SHP77 treated with DMSO at 0.1 percent for 48 hours (cell line): ENCODE results near the gene SLC51B.
"Not testable (repeated sequence)": the region's sequence is repeated elsewhere in the genome, so short reads cannot be mapped to it uniquely, and the experiment has no call there.

Source experiments
- DNase-seq: peaks from one replicate; lab custom pipeline; 2025; lab: John Stamatoyannopoulos, UW

The SLC51B gene

DNA sequence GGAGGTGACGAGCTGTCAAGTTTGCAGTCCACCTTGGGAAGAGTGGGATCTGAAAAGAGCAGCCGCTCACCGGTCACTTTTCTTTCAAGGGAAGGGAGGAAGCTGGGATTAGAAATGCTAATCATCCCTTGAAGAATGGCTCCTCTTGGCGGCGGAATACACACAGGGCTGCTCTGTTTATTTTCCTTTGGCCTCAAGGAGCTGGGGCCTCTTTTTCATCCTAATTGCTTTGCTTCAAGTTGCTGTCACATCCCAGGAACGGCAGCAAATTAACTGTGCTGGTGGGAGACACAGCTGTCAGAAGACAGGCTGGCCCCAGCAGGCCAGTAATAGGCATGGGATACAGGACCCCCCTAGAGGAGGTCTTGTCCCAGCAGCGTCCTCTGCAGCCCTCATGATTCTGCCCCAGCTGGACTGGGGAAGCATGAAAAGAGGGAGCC is 38.1 kb downstream of the SLC51B start:
- DNase-seq: no peak

DNA sequence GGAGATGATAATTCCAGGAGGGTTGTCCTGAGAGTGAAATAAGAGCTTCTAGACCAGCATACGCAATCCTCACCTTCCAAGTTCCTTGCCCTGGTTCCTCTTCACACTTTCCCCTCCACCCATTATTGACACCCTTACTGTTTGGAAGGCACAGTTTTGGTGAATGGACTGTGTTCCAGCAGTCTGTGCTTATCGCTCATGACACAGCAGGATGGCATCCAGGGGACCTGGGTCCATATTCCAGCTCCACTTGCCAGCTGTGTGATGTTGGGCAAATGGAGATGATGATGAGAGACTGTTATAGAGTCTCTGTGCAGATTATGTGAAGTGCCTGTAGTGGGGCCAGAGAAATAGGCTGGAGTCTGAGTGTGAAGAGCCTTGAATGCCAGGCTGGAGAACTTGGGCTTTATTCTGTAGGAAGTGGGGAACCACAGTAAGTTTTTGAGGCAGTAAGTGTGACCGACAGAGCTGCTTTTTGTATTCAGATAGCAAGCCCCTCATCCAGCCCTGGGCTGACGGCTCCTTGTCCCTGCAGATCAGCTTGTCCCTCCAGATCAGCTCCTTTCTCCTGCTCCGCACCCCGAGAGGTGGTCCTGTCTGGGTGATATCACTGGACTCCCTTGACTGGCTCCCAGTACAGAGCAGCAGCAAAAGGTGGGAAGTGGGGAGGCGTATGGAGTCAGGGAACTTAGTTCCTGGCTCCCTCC is 39.5 kb downstream of the SLC51B start:
- DNase-seq: no peak

- no peak for DNase-seq
Measured at GRCh38 chr15:65085207-65085753, 40.1 kb downstream of the SLC51B start.

GRCh38 chr15:65085990-65086679 is 40.9 kb downstream of the SLC51B start:
- no peak for DNase-seq

- DNase-seq: no peak
Measured at GRCh38 chr15:65086680-65087111, 41.5 kb downstream of the SLC51B start.

DNA sequence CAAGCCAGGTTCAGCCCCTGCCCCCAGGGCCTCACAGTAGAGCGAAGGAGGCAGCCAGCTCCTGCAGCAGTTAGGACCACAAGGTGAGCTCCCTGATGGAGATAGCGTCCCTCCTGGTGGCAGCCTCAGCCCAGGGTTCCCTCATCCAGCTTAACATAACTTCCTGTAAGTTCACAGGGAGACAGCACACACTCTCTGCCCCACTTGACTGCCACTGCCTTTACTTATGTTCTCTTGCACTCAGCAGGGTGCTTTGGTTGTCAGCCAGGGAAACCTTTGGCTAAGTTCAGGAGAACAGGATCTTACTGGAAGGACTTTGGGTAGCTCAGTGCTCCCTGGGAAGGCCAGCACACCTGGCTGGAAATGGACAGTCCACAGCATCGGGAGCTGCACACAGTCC is 42.2 kb downstream of the SLC51B start:
- no peak for DNase-seq

- DNase-seq: no peak
Measured at GRCh38 chr15:65087873-65088642, 42.9 kb downstream of the SLC51B start.

- DNase-seq: no peak
Measured at GRCh38 chr15:65088643-65089021, 43.4 kb downstream of the SLC51B start.

DNA sequence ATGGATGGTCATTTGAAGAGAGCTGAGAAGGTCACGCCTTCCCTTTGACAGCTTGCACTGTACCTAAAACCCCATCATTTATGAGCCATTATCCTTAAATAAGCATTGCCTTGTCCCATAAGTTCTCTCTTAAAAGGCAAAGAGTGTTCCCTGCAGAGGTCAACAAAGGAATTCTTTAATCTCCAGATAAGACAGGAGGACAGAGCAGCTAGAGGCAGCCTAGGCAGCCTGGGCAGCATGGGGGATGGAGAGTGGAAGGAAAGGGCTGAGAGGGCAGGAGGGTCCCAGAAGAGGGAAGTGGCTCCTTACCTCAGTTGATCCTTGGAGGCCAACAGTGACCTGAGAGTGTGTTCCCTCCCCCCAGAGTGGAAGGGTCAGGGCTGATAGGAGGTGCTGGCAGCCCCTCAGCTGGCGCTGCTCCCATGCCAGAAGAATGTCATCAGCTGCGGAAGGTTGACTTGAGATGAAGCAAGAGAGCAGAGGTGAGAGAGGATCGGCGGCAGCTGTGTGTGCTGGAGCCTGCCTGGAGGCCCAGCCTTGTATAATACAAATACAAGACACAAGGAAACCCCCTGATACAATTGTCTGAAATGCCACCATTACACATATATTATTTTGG is 44.1 kb downstream of the SLC51B start:
- DNase-seq: no peak

DNA sequence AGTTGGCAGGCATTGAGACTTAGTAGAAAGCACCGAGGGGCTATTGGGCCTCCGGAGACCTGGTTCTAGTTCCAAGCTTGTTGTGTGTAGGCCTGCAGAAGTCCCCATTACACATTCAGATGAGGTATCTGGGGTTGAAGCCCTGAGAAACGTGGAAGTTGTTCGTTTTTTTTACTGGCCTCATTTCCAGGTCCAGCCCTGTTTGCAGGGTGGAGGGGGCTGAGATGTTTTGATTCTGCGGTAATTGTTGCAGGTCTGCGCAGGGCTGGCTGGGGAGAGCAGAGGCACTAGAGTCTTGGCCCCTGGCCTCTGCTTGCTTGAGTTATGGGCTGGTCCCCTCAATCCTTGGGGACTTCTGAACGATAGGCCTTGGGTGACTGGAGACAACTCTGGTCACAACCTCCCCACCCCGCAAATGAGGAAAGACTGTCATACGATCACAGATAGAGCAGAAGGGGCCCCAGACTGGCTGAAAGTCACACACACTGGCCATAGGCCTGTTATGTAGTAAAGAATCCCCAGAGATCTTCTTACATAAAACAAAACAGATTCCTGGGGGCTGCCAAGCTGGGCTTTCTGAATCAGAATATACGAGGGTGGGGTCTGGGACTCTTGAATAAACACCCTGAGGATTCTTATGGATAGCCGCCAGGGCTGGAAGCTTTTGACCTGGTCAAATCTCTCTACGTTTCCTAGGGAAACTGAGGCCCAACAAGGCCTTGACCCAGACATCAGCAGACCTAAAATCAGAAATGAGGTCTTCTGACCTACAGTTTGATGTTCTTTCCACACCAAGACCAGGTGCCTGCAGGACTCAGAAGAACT is 47.0 kb downstream of the SLC51B start:
- DNase-seq: no peak

- no peak for DNase-seq
Measured at GRCh38 chr15:65092911-65093792, 48.0 kb downstream of the SLC51B start.

GRCh38 chr15:65093793-65094170 is 48.6 kb downstream of the SLC51B start:
- DNase-seq: not testable (repeated sequence)

GRCh38 chr15:65094294-65094995 is 49.3 kb downstream of the SLC51B start:
- no peak for DNase-seq

DNA sequence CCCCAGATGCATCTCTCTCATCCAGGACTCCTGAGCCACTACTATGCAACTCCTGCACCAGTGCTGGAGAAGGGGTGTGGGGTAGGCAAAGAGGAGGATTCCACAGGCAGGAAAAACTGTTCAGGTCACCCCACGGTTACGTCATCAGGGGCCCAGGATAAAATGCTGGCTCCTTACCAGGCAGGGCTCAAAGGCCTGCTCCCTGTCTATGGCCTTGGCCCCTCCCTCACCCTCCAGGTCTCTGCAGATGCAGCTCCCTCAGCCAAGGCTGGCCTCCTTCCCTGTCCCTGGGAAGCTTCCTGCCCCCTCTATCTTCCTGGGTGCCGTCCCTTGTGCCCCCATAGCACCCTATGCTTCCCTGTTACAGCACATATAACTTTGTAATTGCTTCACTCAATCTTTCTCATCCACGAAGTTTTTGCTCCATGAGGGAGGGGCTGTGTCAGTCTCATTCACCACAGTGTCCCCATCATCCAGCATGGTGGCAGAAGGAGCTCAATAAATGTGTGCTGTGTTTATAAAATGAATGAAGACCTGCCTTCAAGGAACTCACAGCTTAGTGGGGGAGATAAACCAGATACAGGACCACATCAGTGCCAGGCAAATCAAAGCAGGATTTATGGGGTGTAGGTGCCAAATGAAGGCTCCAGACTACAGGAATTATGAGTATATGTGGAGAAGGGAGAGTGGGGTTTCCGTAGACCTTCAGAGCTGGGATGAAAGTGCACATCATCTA is 50.0 kb downstream of the SLC51B start:
- no peak for DNase-seq

- DNase-seq: no peak
Measured at GRCh38 chr15:65095747-65096104, 50.5 kb downstream of the SLC51B start.

GRCh38 chr15:65096481-65097385 is 51.5 kb downstream of the SLC51B start:
- no peak for DNase-seq

- DNase-seq: no peak
Measured at GRCh38 chr15:65097651-65098263, 52.6 kb downstream of the SLC51B start.
